Left renal cortex interstitium (tissue), 4 donors: ENCODE measurements around the gene PDE7B. TPM values are rescaled to one million over a fixed set of nuclear protein-coding genes. Genes with fewer than 3 reads are reported as not detected.

Experiments
- DNase-seq, 4 donors: peaks; one replicate each; pipeline ENCODE4 v3.0.0-alpha.2; 2013; ENCODE audit warnings: low read depth in 4 of 4, low spot score in 2 of 4, missing footprints in 1 of 4
- polyA plus RNA-seq, 4 donors: library from polyadenylated mRNA; unstranded; fragments of 120-200 nt; gene quantifications; one replicate each; pipeline ENCODE4 v1.2.1, GENCODE V29; 2013; ENCODE audit not compliant: insufficient read length in 4 of 4

Gene PDE7B
- polyA plus RNA-seq, 4 donors, result 6.7 to 10.0 (median 8.0) TPM

GRCh38 chr6:135922746-135923145 lies 71.2 kb downstream of the PDE7B start:
- no peak for DNase-seq

GRCh38 chr6:135932651-135933050 lies 81.2 kb downstream of the PDE7B start:
- no peak for DNase-seq

- no peak for DNase-seq
These were observed 84.6 kb downstream of the PDE7B start for GRCh38 chr6:135935941-135936601.

- no peak for DNase-seq
These were observed 85.1 kb downstream of the PDE7B start for GRCh38 chr6:135936606-135937005.

- no peak for DNase-seq
These were observed 85.6 kb downstream of the PDE7B start for GRCh38 chr6:135937106-135937505.

- DNase-seq, result no peak
These were observed 87.2 kb downstream of the PDE7B start for GRCh38 chr6:135938576-135939207.

GRCh38 chr6:135939208-135939591 lies 87.7 kb downstream of the PDE7B start:
- no peak for DNase-seq

- no peak for DNase-seq
These were observed 89.2 kb downstream of the PDE7B start for GRCh38 chr6:135940616-135941167.

GRCh38 chr6:135941275-135942025 lies 89.9 kb downstream of the PDE7B start:
- no peak for DNase-seq

- no peak for DNase-seq
These were observed 92.6 kb downstream of the PDE7B start for GRCh38 chr6:135944120-135944519.

- no peak for DNase-seq
These were observed 95.2 kb downstream of the PDE7B start for GRCh38 chr6:135946674-135947073.

GRCh38 chr6:135950669-135951068 lies 99.2 kb downstream of the PDE7B start:
- no peak for DNase-seq

- no peak for DNase-seq
These were observed 99.7 kb downstream of the PDE7B start for GRCh38 chr6:135951169-135951568.

- no peak for DNase-seq
These were observed 102.3 kb downstream of the PDE7B start for GRCh38 chr6:135953818-135954217.

- no peak for DNase-seq
These were observed 103.6 kb downstream of the PDE7B start for GRCh38 chr6:135955099-135955498.

GRCh38 chr6:135962731-135963130 lies 111.2 kb downstream of the PDE7B start:
- no peak for DNase-seq

GRCh38 chr6:135970750-135971149 lies 119.2 kb downstream of the PDE7B start:
- no peak for DNase-seq

GRCh38 chr6:135971351-135971750 lies 119.8 kb downstream of the PDE7B start:
- DNase-seq, result no peak

GRCh38 chr6:135972150-135972549 lies 120.6 kb downstream of the PDE7B start:
- DNase-seq, result no peak

- DNase-seq, result no peak
These were observed 121.1 kb downstream of the PDE7B start for GRCh38 chr6:135972586-135972985.

GRCh38 chr6:135974426-135974825 lies 122.9 kb downstream of the PDE7B start:
- no peak for DNase-seq
